Gastroesophageal sphincter (tissue), 3 donors: Measurements from ENCODE around the gene TSPAN14.

Experiments used
- CTCF ChIP-seq, 4 experiments: fragments of 200-600 bp in 2 of 4; fragments of 450-650 bp in 2 of 4; sonication (generic) in 1 of 4; IDR thresholded peaks; one replicate each; pipeline ENCODE4 v1.5.1; 2017 to 2019; ENCODE audit warnings: antibody characterized with exemption in 4 of 4, mild to moderate bottlenecking in 2 of 4, moderate library complexity in 2 of 4
- EP300 ChIP-seq: sonication (generic); formaldehyde crosslinking; IDR thresholded peaks from one replicate; pipeline ENCODE4 v1.6.1; 2017; ENCODE audit warnings: antibody characterized with exemption, mild to moderate bottlenecking
- POLR2A ChIP-seq, 2 donors: fragments of 450-650 bp; IDR thresholded peaks; one replicate each; pipeline ENCODE4 v1.6.1; 2017; ENCODE audit warnings: antibody characterized with exemption in 2 of 2, mild to moderate bottlenecking in 2 of 2, moderate library complexity in 1 of 2
- POLR2AphosphoS5 ChIP-seq: sonication (generic); formaldehyde crosslinking; IDR thresholded peaks from one replicate; pipeline ENCODE4 v1.6.1; 2017; ENCODE audit warnings: antibody characterized with exemption

GRCh38 chr10:80529604-80530003, 75.5 kb downstream of the TSPAN14 start:
- no peak for TF ChIP-seq CTCF (IDR thresholded peaks at IDR 0.05)
- TF ChIP-seq EP300, result no peak
- TF ChIP-seq POLR2A (IDR thresholded peaks at IDR 0.05), result no peak
- no peak for TF ChIP-seq POLR2AphosphoS5
